Lower lobe of right lung (tissue), 2 donors: ENCODE results near the gene ATRNL1. TPM values are rescaled to one million over a fixed set of nuclear protein-coding genes. Genes with fewer than 3 reads are reported as not detected.

ENCODE experiments used
- ATAC-seq, 2 donors: fragments of 200-7000 bp; cut with Tn5 transposase; one replicate each; pipeline ENCODE4 v1.9.1; 2020 to 2022; ENCODE audit warnings: mild to moderate bottlenecking in 2 of 2, moderate library complexity in 2 of 2
- DNase-seq: peaks from one replicate; pipeline ENCODE4 v3.0.0-alpha.2; 2020
- H3K27ac ChIP-seq: fragments of 200-600 bp; one replicate; pipeline ENCODE4 v1.8.0; 2022
- H3K27me3 ChIP-seq: fragments of 200-600 bp; one replicate; pipeline ENCODE4 v1.8.0; 2022; ENCODE audit warnings: low read depth
- H3K36me3 ChIP-seq: fragments of 200-600 bp; one replicate; pipeline ENCODE4 v1.8.0; 2022; ENCODE audit warnings: mild to moderate bottlenecking
- H3K4me1 ChIP-seq: fragments of 200-600 bp; one replicate; pipeline ENCODE4 v1.8.0; 2022
- H3K4me3 ChIP-seq: fragments of 200-600 bp; one replicate; pipeline ENCODE4 v1.8.0; 2022; ENCODE audit warnings: mild to moderate bottlenecking
- H3K9me3 ChIP-seq: fragments of 200-600 bp; one replicate; pipeline ENCODE4 v1.8.0; 2022
- intact Hi-C: fragments of 100-400 bp; cut with DNase I; formaldehyde crosslinking; loops from one replicate; pipeline ENCODE4 v1.11.0; 2022
- total RNA-seq: library from RNA; stranded (reverse); fragmentation: NEBNext Ultra II Directional; extraction: Animal tissue kit (Norgen Biotek cat#: 25700); gene quantifications from one replicate; pipeline ENCODE4 v1.2.1, GENCODE V29; 2021
- TF ChIP-seq, protein P1 (sequence below): fragments of 200-600 bp; IDR thresholded peaks from one replicate; pipeline ENCODE4 v1.8.0; 2022; ENCODE audit warnings: antibody characterized with exemption, mild to moderate bottlenecking
- donor health status: DM: no; HTN: yes; CAD: no; lungs with severe emphysema.

Gene ATRNL1
- total RNA-seq, 1 donor from 2014 or later = 0.92 TPM

- Histone ChIP-seq H3K9me3 (no peaks in the 10 kb centered on the region), H3K27me3 (no peaks in the 10 kb centered on the region), H3K27ac (no peak overlapping the region), H3K4me3 (no peak overlapping the region), H3K4me1 (no peaks in the 10 kb centered on the region), H3K36me3 (no peaks in the 10 kb centered on the region)
- no peak for ATAC-seq
- TF ChIP-seq, protein P1, sequence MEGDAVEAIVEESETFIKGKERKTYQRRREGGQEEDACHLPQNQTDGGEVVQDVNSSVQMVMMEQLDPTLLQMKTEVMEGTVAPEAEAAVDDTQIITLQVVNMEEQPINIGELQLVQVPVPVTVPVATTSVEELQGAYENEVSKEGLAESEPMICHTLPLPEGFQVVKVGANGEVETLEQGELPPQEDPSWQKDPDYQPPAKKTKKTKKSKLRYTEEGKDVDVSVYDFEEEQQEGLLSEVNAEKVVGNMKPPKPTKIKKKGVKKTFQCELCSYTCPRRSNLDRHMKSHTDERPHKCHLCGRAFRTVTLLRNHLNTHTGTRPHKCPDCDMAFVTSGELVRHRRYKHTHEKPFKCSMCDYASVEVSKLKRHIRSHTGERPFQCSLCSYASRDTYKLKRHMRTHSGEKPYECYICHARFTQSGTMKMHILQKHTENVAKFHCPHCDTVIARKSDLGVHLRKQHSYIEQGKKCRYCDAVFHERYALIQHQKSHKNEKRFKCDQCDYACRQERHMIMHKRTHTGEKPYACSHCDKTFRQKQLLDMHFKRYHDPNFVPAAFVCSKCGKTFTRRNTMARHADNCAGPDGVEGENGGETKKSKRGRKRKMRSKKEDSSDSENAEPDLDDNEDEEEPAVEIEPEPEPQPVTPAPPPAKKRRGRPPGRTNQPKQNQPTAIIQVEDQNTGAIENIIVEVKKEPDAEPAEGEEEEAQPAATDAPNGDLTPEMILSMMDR = no peak
- DNase-seq = no peak
- intact Hi-C loops = no loop called here
Observed at GRCh38 chr10:115845921-115846320, 752.8 kb downstream of the ATRNL1 start.

GRCh38 chr10:115846528-115846927, 753.4 kb downstream of the ATRNL1 start:
- Histone ChIP-seq H3K27ac (no peak overlapping the region), H3K4me1 (no peaks in the 10 kb centered on the region), H3K4me3 (no peak overlapping the region), H3K27me3 (no peaks in the 10 kb centered on the region), H3K36me3 (no peaks in the 10 kb centered on the region), H3K9me3 (no peaks in the 10 kb centered on the region)
- no peak for ATAC-seq
- no peak for DNase-seq
- intact Hi-C loops = no loop called here
- TF ChIP-seq, protein P1 = no peak

- Histone ChIP-seq H3K4me1 (no peaks in the 10 kb centered on the region), H3K27ac (no peak overlapping the region), H3K36me3 (no peaks in the 10 kb centered on the region), H3K9me3 (no peaks in the 10 kb centered on the region), H3K27me3 (no peaks in the 10 kb centered on the region), H3K4me3 (no peak overlapping the region)
- TF ChIP-seq, protein P1 = no peak
- no peak for DNase-seq
- intact Hi-C loops = no loop called here
- ATAC-seq = no peak
Observed at GRCh38 chr10:115849197-115849596, 756.0 kb downstream of the ATRNL1 start.

GRCh38 chr10:115850666-115851065, 757.5 kb downstream of the ATRNL1 start:
- no peak for ATAC-seq
- Histone ChIP-seq H3K27ac (no peak overlapping the region), H3K9me3 (no peaks in the 10 kb centered on the region), H3K36me3 (no peaks in the 10 kb centered on the region), H3K4me3 (no peak overlapping the region), H3K27me3 (no peaks in the 10 kb centered on the region), H3K4me1 (no peaks in the 10 kb centered on the region)
- TF ChIP-seq, protein P1 = no peak
- intact Hi-C loops = no loop called here
- DNase-seq = no peak

GRCh38 chr10:115851695-115852094, 758.5 kb downstream of the ATRNL1 start:
- no peak for DNase-seq
- TF ChIP-seq, protein P1 = no peak
- Histone ChIP-seq H3K36me3 (no peaks in the 10 kb centered on the region), H3K4me3 (no peak overlapping the region), H3K27ac (no peak overlapping the region), H3K27me3 (no peaks in the 10 kb centered on the region), H3K9me3 (no peaks in the 10 kb centered on the region), H3K4me1 (no peaks in the 10 kb centered on the region)
- intact Hi-C loops = no loop called here
- no peak for ATAC-seq
